ENCODE results near the gene MYH16. TPM values are rescaled to one million over a fixed set of nuclear protein-coding genes. Genes with fewer than 3 reads are reported as not detected.
"Not testable (repeated sequence)": the region's sequence is repeated elsewhere in the genome, so short reads cannot be mapped to it uniquely, and the experiment has no call there.

MYH16 gene
- total RNA-seq, 4 donors from 2014 or later = 0.76 TPM; not detected in 3

GRCh38 chr7:99340659-99341058 is 68.0 kb downstream of the MYH16 start:
- Histone ChIP-seq H3K27me3 (no peaks in the 10 kb centered on the region), H3K9me3 (no peaks in the 10 kb centered on the region), H3K36me3 (peaks cover 9 to 100% (median 50%) of the 10 kb centered on the region in 3 donors), H3K4me3 (no peak overlapping the region), H3K27ac (peak overlapping the region in 2 of 4 donors; percentile 50 to 56), H3K4me1 (no peaks in the 10 kb centered on the region)
- WGBS, 2 donors = 78 to 82% methylated on average over 1 to 3 of the region's 3 CpGs
- TF ChIP-seq POLR2A (IDR thresholded peaks at IDR 0.05) (no peak), CTCF (IDR thresholded peaks at IDR 0.05) (no peak)
- intact Hi-C loops (cut with DNase I) = no loop called here
- DNase-seq = no peak

- 93 to 94% methylated on average over 10 to 13 of the region's 13 CpGs for WGBS, 2 donors
- no peaks in the 10 kb centered on the region for H3K9me3 ChIP-seq
- TF ChIP-seq CTCF (IDR thresholded peaks at IDR 0.05) = no peak
- no peak for TF ChIP-seq POLR2A (IDR thresholded peaks at IDR 0.05)
- H3K27me3 ChIP-seq = no peaks in the 10 kb centered on the region
- H3K27ac ChIP-seq = no peak overlapping the region
- no peaks in the 10 kb centered on the region for H3K4me1 ChIP-seq
- DNase-seq = no peak
- H3K4me3 ChIP-seq = no peak overlapping the region
- H3K36me3 ChIP-seq = peaks cover 13 to 100% (median 59%) of the 10 kb centered on the region in 3 donors
- intact Hi-C loops (cut with DNase I) = no loop called here
Observed at GRCh38 chr7:99344061-99344647, 71.5 kb downstream of the MYH16 start.

- H3K36me3 ChIP-seq = peaks cover 51 to 100% (median 66%) of the 10 kb centered on the region in 3 donors
Observed at GRCh38 chr7:99350641-99351040, 78.0 kb downstream of the MYH16 start.

GRCh38 chr7:99352247-99352646 is 79.6 kb downstream of the MYH16 start:
- H3K4me1 ChIP-seq = no peaks in the 10 kb centered on the region
- no peak for DNase-seq
- 86 to 100% methylated on average over 2 to 4 of the region's 5 CpGs for WGBS, 2 donors
- TF ChIP-seq POLR2A (IDR thresholded peaks at IDR 0.05) (no peak), CTCF (IDR thresholded peaks at IDR 0.05) (no peak)
- H3K4me3 ChIP-seq = no peak overlapping the region
- H3K9me3 ChIP-seq = no peaks in the 10 kb centered on the region
- H3K27ac ChIP-seq = no peak overlapping the region
- H3K27me3 ChIP-seq = no peaks in the 10 kb centered on the region
- intact Hi-C loops (cut with DNase I) = no loop called here
- H3K36me3 ChIP-seq = peaks cover 46 to 100% (median 65%) of the 10 kb centered on the region in 3 donors

More at GRCh38 chr7:99350641-99351040, 78.0 kb downstream of the MYH16 start:
- H3K4me3 ChIP-seq; intact Hi-C loops (cut with DNase I); H3K27ac ChIP-seq; H3K9me3 ChIP-seq; H3K27me3 ChIP-seq; DNase-seq; H3K4me1 ChIP-seq: not testable (repeated sequence)
- 100% methylated on average over 1 of the region's 3 CpGs for WGBS, 2 donors

GRCh38 chr7:99355098-99355497 is 82.5 kb downstream of the MYH16 start:
- DNase-seq = no peak
- WGBS, 2 donors = 88 to 95% methylated on average over 7 of the region's 7 CpGs
- TF ChIP-seq CTCF (IDR thresholded peaks at IDR 0.05) (no peak), POLR2A (IDR thresholded peaks at IDR 0.05) (no peak)
- H3K4me1 ChIP-seq = no peaks in the 10 kb centered on the region
- no peaks in the 10 kb centered on the region for H3K27me3 ChIP-seq
- no peaks in the 10 kb centered on the region for H3K9me3 ChIP-seq
- H3K36me3 ChIP-seq = peaks cover 57 to 100% (median 70%) of the 10 kb centered on the region in 3 donors
- no peak overlapping the region for H3K4me3 ChIP-seq
- intact Hi-C loops (cut with DNase I) = no loop called here
- H3K27ac ChIP-seq = no peak overlapping the region
